Loucy (cell line): ENCODE measurements around the gene PLEKHB1.

Experiments
- H2AFZ ChIP-seq: fragments of 200-600 bp; sonication (generic); 2 replicates; pipeline ENCODE4 v1.6.0; 2016; ENCODE audit warnings: antibody characterized with exemption, mild to moderate bottlenecking, low read length, moderate library complexity
- H3F3A ChIP-seq: fragments of 200-600 bp; 2 replicates; pipeline ENCODE4 v1.6.0; 2016; ENCODE audit warnings: antibody characterized with exemption, low read depth, mild to moderate bottlenecking
- H3K27me3 ChIP-seq: fragments of 200-600 bp; sonication (generic); 2 replicates; pipeline ENCODE4 v1.6.1; 2014; ENCODE audit warnings: low read length, mild to moderate bottlenecking; ENCODE audit not compliant: insufficient read depth, poor library complexity, severe bottlenecking
- H3K36me3 ChIP-seq: fragments of 200-600 bp; sonication (generic); 2 replicates; pipeline ENCODE4 v1.6.1; 2016; ENCODE audit warnings: low read length; ENCODE audit not compliant: insufficient read depth
- H3K4me1 ChIP-seq: fragments of 200-600 bp; sonication (generic); 2 replicates; pipeline ENCODE4 v1.5.1; 2014; ENCODE audit warnings: low read length, mild to moderate bottlenecking; ENCODE audit not compliant: insufficient read depth, poor library complexity, severe bottlenecking
- H3K4me2 ChIP-seq: fragments of 200-600 bp; sonication (generic); 2 replicates; pipeline ENCODE4 v1.6.0; 2014; ENCODE audit warnings: antibody characterized with exemption, low read length, low read depth, mild to moderate bottlenecking; ENCODE audit not compliant: poor library complexity, severe bottlenecking
- H3K4me3 ChIP-seq: fragments of 200-600 bp; sonication (generic); 2 replicates; pipeline ENCODE4 v1.5.1; 2014; ENCODE audit warnings: low read length, mild to moderate bottlenecking, mixed read lengths; ENCODE audit not compliant: poor library complexity, severe bottlenecking
- H3K79me2 ChIP-seq: fragments of 200-600 bp; sonication (generic); 2 replicates; pipeline ENCODE4 v1.6.1; 2014; ENCODE audit warnings: low read length; ENCODE audit not compliant: insufficient read depth
- H3K9ac ChIP-seq: fragments of 200-600 bp; sonication (generic); 2 replicates; pipeline ENCODE4 v1.6.0; 2014; ENCODE audit warnings: mild to moderate bottlenecking, low read depth, low read length, moderate library complexity; ENCODE audit not compliant: poor library complexity, severe bottlenecking
- H3K9me2 ChIP-seq: fragments of 200-600 bp; sonication (generic); replicated peaks from 2 replicates; pipeline ENCODE4 v1.6.1; 2016; ENCODE audit warnings: low read depth, low read length, mixed read lengths
- H3K9me3 ChIP-seq: fragments of 200-600 bp; sonication (generic); 2 replicates; pipeline ENCODE4 v1.6.1; 2014; ENCODE audit warnings: mild to moderate bottlenecking, antibody characterized with exemption, low read length, low read depth; ENCODE audit not compliant: insufficient read depth
- H4K20me1 ChIP-seq: fragments of 200-600 bp; sonication (generic); 2 replicates; pipeline ENCODE4 v1.6.0; 2014; ENCODE audit warnings: antibody characterized with exemption, low read length, mild to moderate bottlenecking; ENCODE audit not compliant: insufficient read depth, poor library complexity, severe bottlenecking
- EZH2phosphoT487 ChIP-seq: fragments of 200-600 bp; IDR thresholded peaks from 2 replicates; pipeline ENCODE4 v1.6.1; 2018; ENCODE audit warnings: antibody characterized with exemption, mild to moderate bottlenecking, moderate library complexity, borderline replicate concordance
- TF ChIP-seq, protein P1 (sequence below): fragments of 200-600 bp; sonication (generic); conservative IDR thresholded peaks from 2 replicates; pipeline ENCODE4 v1.5.1; 2014; ENCODE audit warnings: mild to moderate bottlenecking, antibody characterized with exemption, low read length

PLEKHB1 gene

DNA sequence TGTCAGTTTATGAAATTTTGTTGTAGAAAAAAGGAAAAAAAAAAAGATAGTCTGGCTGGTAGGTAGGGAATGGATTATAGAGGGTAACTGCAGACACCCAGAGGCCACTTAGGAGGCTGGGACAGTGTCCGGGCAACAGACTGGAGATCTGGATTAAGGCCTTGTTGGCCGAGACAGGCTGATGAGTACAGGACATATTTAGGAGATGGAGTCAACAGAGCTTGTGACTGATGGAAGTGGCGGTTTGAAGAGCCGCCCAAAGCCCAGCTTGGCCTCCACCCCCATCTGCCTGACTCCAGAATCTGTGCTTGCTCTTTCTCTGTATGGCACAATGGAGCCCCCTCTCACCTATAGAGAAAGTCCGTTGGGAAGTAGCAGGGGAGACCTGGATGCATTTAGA lies 7.6 kb downstream of the PLEKHB1 start:
- TF ChIP-seq, protein P1, sequence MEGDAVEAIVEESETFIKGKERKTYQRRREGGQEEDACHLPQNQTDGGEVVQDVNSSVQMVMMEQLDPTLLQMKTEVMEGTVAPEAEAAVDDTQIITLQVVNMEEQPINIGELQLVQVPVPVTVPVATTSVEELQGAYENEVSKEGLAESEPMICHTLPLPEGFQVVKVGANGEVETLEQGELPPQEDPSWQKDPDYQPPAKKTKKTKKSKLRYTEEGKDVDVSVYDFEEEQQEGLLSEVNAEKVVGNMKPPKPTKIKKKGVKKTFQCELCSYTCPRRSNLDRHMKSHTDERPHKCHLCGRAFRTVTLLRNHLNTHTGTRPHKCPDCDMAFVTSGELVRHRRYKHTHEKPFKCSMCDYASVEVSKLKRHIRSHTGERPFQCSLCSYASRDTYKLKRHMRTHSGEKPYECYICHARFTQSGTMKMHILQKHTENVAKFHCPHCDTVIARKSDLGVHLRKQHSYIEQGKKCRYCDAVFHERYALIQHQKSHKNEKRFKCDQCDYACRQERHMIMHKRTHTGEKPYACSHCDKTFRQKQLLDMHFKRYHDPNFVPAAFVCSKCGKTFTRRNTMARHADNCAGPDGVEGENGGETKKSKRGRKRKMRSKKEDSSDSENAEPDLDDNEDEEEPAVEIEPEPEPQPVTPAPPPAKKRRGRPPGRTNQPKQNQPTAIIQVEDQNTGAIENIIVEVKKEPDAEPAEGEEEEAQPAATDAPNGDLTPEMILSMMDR, result no peak
- no peak for TF ChIP-seq EZH2phosphoT487
- no peak overlapping the region for H3K9ac ChIP-seq

DNA sequence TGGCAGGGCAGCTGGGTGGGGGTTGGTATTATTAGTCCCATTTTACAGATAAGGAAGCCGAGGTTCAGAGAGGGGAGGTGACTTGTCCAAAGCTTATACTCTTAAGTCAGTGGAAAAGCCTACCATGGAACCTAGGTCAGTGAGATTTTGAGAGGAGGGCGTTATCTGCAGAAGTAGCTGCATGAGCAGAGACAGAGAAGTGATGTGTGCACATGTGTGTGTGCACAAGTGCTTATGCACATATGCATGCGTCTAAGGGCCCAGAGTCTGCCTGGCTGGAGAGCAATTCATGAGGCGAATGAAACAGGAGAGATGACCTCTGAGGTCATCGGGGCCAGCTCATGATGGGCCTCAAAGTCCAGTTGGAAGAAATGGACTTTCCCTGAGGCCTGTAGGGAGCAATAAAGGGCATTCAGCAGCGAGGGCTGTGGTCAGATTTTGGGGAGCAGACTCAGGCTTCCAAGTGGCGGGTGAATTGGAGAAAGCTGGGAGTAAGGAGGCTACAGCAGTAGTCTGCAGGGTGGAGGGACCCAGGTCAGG lies 8.2 kb downstream of the PLEKHB1 start:
- no peak for TF ChIP-seq EZH2phosphoT487
- TF ChIP-seq, protein P1, result no peak

More for the DNA sequence above, 7.6 kb downstream of the PLEKHB1 start:
- H3K4me2 ChIP-seq, result no peak overlapping the region
- no peak overlapping the region for H2AFZ ChIP-seq
- no peaks in the 10 kb centered on the region for H3K27me3 ChIP-seq
- no peaks in the 10 kb centered on the region for H3K36me3 ChIP-seq
- no peaks in the 10 kb centered on the region for H3F3A ChIP-seq
- no peaks in the 10 kb centered on the region for H3K9me2 ChIP-seq
- no peaks in the 10 kb centered on the region for H3K4me1 ChIP-seq
- no peak overlapping the region for H3K4me3 ChIP-seq
- H3K79me2 ChIP-seq, result no peaks in the 10 kb centered on the region
- H4K20me1 ChIP-seq, result no peaks in the 10 kb centered on the region
- H3K9me3 ChIP-seq, result no peaks in the 10 kb centered on the region

DNA sequence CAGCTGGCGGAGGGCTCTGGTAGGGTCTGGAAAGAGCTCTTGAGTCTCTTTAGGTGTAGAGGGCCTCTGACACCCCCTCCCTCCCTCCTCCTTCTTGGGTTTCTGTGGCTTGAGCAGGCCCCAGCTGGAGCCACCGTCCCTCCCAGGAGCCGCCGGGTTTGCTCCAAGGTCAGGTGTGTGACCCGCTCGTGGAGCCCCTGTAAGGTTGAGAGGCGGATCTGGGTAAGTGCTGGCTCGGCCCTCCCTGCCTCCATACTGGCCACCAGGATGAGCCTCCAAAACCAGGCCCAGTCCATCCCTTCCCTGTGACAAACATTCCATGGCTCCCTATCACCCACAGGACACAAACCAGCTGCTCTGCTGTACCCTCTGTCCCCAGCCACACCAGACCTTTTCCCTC lies 9.3 kb downstream of the PLEKHB1 start:
- Histone ChIP-seq H3K9me3 (no peaks in the 10 kb centered on the region), H3K9ac (no peak overlapping the region), H3F3A (no peaks in the 10 kb centered on the region), H3K9me2 (no peaks in the 10 kb centered on the region), H3K79me2 (no peaks in the 10 kb centered on the region), H3K36me3 (no peaks in the 10 kb centered on the region), H3K4me1 (no peaks in the 10 kb centered on the region), H2AFZ (no peak overlapping the region), H3K4me3 (no peak overlapping the region), H3K27me3 (no peaks in the 10 kb centered on the region), H3K4me2 (no peak overlapping the region), H4K20me1 (no peaks in the 10 kb centered on the region)
- TF ChIP-seq, protein P1, result no peak
- no peak for TF ChIP-seq EZH2phosphoT487

More for the DNA sequence above, 8.2 kb downstream of the PLEKHB1 start:
- Histone ChIP-seq H4K20me1 (no peaks in the 10 kb centered on the region), H3K9me2 (no peaks in the 10 kb centered on the region), H3K9me3 (no peaks in the 10 kb centered on the region), H3K27me3 (no peaks in the 10 kb centered on the region), H3F3A (no peaks in the 10 kb centered on the region), H3K4me3 (no peak overlapping the region), H3K4me2 (no peak overlapping the region), H3K4me1 (no peaks in the 10 kb centered on the region), H2AFZ (no peak overlapping the region), H3K9ac (no peak overlapping the region), H3K79me2 (no peaks in the 10 kb centered on the region), H3K36me3 (no peaks in the 10 kb centered on the region)
